HepG2 (cell line): ENCODE data around the gene VTN. TPM values are rescaled to one million over a fixed set of nuclear protein-coding genes. Genes with fewer than 3 reads are reported as not detected.

ENCODE experiments used
- ARNT ChIP-seq: fragments of 450-650 bp; IDR thresholded peaks from 2 replicates; pipeline ENCODE4 v1.6.1; 2017
- ATM ChIP-seq: fragments of 450-650 bp; IDR thresholded peaks from 2 replicates; pipeline ENCODE4 v1.7.1; 2017; ENCODE audit warnings: mild to moderate bottlenecking, borderline replicate concordance
- CEBPZ ChIP-seq: IDR thresholded peaks from 2 replicates; pipeline ENCODE4 v1.6.1; 2012; ENCODE audit warnings: low read length, improper control_type of control experiment
- CTCF ChIP-seq: sonication (generic); formaldehyde crosslinking; IDR thresholded peaks from 2 replicates; pipeline ENCODE4 v1.5.0; 2020; ENCODE audit warnings: mild to moderate bottlenecking, missing genetic modification reagents, moderate library complexity
- DZIP1 ChIP-seq: sonication (generic); formaldehyde crosslinking; IDR thresholded peaks from 2 replicates; pipeline ENCODE4 v1.5.0; 2020; ENCODE audit warnings: mild to moderate bottlenecking, missing genetic modification reagents
- ELF1 ChIP-seq: sonication (generic); formaldehyde crosslinking; IDR thresholded peaks from 2 replicates; pipeline ENCODE4 v1.4.0; 2020; ENCODE audit warnings: missing genetic modification reagents
- NFE2 ChIP-seq: sonication (generic); formaldehyde crosslinking; IDR thresholded peaks from 2 replicates; pipeline ENCODE4 v1.4.0; 2020; ENCODE audit warnings: missing genetic modification reagents
- POLR2AphosphoS2 ChIP-seq: IDR thresholded peaks from 2 replicates; pipeline ENCODE4 v1.6.1; 2011; ENCODE audit warnings: low read depth, low read length, improper control_type of control experiment
- SPEN ChIP-seq: sonication (generic); formaldehyde crosslinking; IDR thresholded peaks from 2 replicates; pipeline ENCODE4 v1.5.1; 2020; ENCODE audit warnings: low read depth, mild to moderate bottlenecking, missing genetic modification reagents
- TOPORS ChIP-seq: sonication (generic); formaldehyde crosslinking; IDR thresholded peaks from 2 replicates; pipeline ENCODE4 v1.8.0; 2023; ENCODE audit warnings: mild to moderate bottlenecking, missing genetic modification reagents
- ZFP82 ChIP-seq: sonication (generic); formaldehyde crosslinking; IDR thresholded peaks from 2 replicates; pipeline ENCODE4 v1.5.1; 2020; ENCODE audit warnings: mild to moderate bottlenecking, missing genetic modification reagents, borderline replicate concordance
- ZNF225 ChIP-seq: sonication (generic); formaldehyde crosslinking; IDR thresholded peaks from 2 replicates; pipeline ENCODE4 v1.4.0; 2020; ENCODE audit warnings: mild to moderate bottlenecking, missing genetic modification reagents
- ZNF275 ChIP-seq: sonication (generic); formaldehyde crosslinking; IDR thresholded peaks from 2 replicates; pipeline ENCODE4 v1.8.0; 2022; ENCODE audit warnings: missing genetic modification reagents, mild to moderate bottlenecking, inconsistent platforms, borderline replicate concordance
- ZNF451 ChIP-seq: sonication (generic); formaldehyde crosslinking; IDR thresholded peaks from 2 replicates; pipeline ENCODE4 v1.5.0; 2020; ENCODE audit warnings: mild to moderate bottlenecking, missing genetic modification reagents
- ZNF574 ChIP-seq: sonication (generic); formaldehyde crosslinking; IDR thresholded peaks from 2 replicates; pipeline ENCODE4 v1.4.0; 2020; ENCODE audit warnings: missing genetic modification reagents
- ZNF841 ChIP-seq: sonication (generic); formaldehyde crosslinking; IDR thresholded peaks from 2 replicates; pipeline ENCODE4 v1.8.1; 2023; ENCODE audit warnings: missing genetic modification reagents, borderline replicate concordance
- ZNF850 ChIP-seq: sonication (generic); formaldehyde crosslinking; conservative IDR thresholded peaks from 2 replicates; pipeline ENCODE4 v1.9.0; 2021; ENCODE audit warnings: mild to moderate bottlenecking, missing genetic modification reagents
- polyA plus RNA-seq, 8 experiments: library from polyadenylated mRNA; depleted of rRNA in 3 of 8; stranded (reverse) in 7 of 8; unstranded in 1 of 8; fragments of >200 nt; fragmentation: Illumina TruSeq in 4 of 8; extraction: Trizol in 4 of 8; gene quantifications; 2 replicates each; pipeline versions ENCODE4 v1.2.1 to v1.2.3, GENCODE V29; 2011 to 2016; ENCODE audit warnings: low read depth in 4 of 8, missing spikeins in 1 of 8, mixed read lengths in 1 of 8; ENCODE audit not compliant: insufficient read depth in 1 of 8
- total RNA-seq, 5 experiments: library from RNA; depleted of rRNA; stranded (reverse); fragments of >200 nt; fragmentation: Illumina TruSeq; extraction: Trizol; gene quantifications; 2 replicates each; pipeline ENCODE4 v1.2.3, GENCODE V29; 2016; ENCODE audit warnings: low read depth in 1 of 5

Gene VTN
- total and polyA plus RNA-seq, 2 of the 13 experiments (the other 11 are each of a cell fraction or from before 2014, with no cell fraction given): 108 to 131 TPM

- TF ChIP-seq ZNF451 (CRISPR knock-in tag) (peak; percentile 80; the same call in 1 of the 2 replicates), ZNF574 (peak; percentile 96), POLR2AphosphoS2 (no peak), CTCF (CRISPR knock-in tag) (peak; percentile 49), CEBPZ (no peak), ZNF841 (CRISPR knock-in tag) (no peak), ARNT (no peak), DZIP1 (peak; percentile 46; the same call in 1 of the 2 replicates), ZNF275 (CRISPR knock-in tag) (peak; percentile 41; the same call in 1 of the 2 replicates), NFE2 (CRISPR knock-in tag) (no peak), ELF1 (CRISPR knock-in tag) (peak; percentile 92), ZNF850 (no peak), ATM (no peak), ZNF225 (CRISPR knock-in tag) (0 out of 2 replicates have a peak, but pooled peaks have one; percentile 6), ZFP82 (CRISPR knock-in tag) (no peak), SPEN (CRISPR knock-in tag) (peak; percentile 86), TOPORS (0 out of 2 replicates have a peak, but pooled peaks have one; percentile 52)
These were observed 34.7 kb downstream of the VTN start, which contains the start of the genes IFT20 and TNFAIP1 (continued) for GRCh38 chr17:28335201-28335958.
